Calu3 (cell line): ENCODE results near the gene MYT1. TPM values are rescaled to one million over a fixed set of nuclear protein-coding genes. Genes with fewer than 3 reads are reported as not detected.

Experiments
- BruUV-seq: library from RNA; stranded (reverse); fragments of 400-500 nt; replicated peaks from 2 replicates; lab custom pipeline; 2021; lab: Mats Ljungman, UMichigan
- CTCF ChIA-PET: fragments of 300-600 bp; sonication (Branson Sonifier 250); formaldehyde crosslinking; loops from one replicate; lab custom pipeline; 2022; ENCODE audit warnings: antibody characterized with exemption; lab: Charles Lee
- DNase-seq: peaks from one replicate; pipeline ENCODE4 v3.0.0; 2022
- H3K27ac Mint-ChIP-seq: one replicate; pipeline ENCODE4 v1.8.0; 2022; ENCODE audit warnings: mixed read lengths; ENCODE audit not compliant: unreplicated experiment
- H3K27me3 Mint-ChIP-seq: one replicate; pipeline ENCODE4 v1.8.0; 2022; ENCODE audit warnings: mixed read lengths; ENCODE audit not compliant: unreplicated experiment
- H3K36me3 Mint-ChIP-seq: one replicate; pipeline ENCODE4 v1.8.0; 2022; ENCODE audit warnings: mild to moderate bottlenecking, moderate library complexity, mixed read lengths; ENCODE audit not compliant: insufficient read depth, unreplicated experiment
- H3K4me1 Mint-ChIP-seq: one replicate; pipeline ENCODE4 v1.8.0; 2022; ENCODE audit warnings: mild to moderate bottlenecking, low read depth, mixed read lengths; ENCODE audit not compliant: unreplicated experiment
- H3K4me3 Mint-ChIP-seq: one replicate; pipeline ENCODE4 v1.8.0; 2022; ENCODE audit warnings: mild to moderate bottlenecking, low read depth, moderate library complexity, mixed read lengths; ENCODE audit not compliant: unreplicated experiment
- H3K9me3 Mint-ChIP-seq: one replicate; pipeline ENCODE4 v1.8.0; 2022; ENCODE audit warnings: low read depth, mixed read lengths; ENCODE audit not compliant: unreplicated experiment
- CTCF ChIP-seq: fragments of 200-600 bp; IDR thresholded peaks from one replicate; pipeline ENCODE4 v1.8.0; 2022; ENCODE audit warnings: antibody characterized with exemption; ENCODE audit not compliant: unreplicated experiment
- intact Hi-C: fragments of 100-400 bp; cut with micrococcal nuclease; formaldehyde crosslinking; loops from one replicate; pipeline ENCODE4 v1.10.0; 2022; ENCODE audit not compliant: unreplicated experiment
- total RNA-seq: library from RNA; stranded (reverse); gene quantifications from 2 replicates; pipeline ENCODE4 v1.2.3, GENCODE V29; 2022

The MYT1 gene
- total RNA-seq, 1 experiment from 2014 or later: 0.45 TPM

GRCh38 chr20:64264091-64264490 is 99.8 kb downstream of the MYT1 start:
- Mint-ChIP-seq H3K4me1 (no peaks in the 10 kb centered on the region), H3K36me3 (no peaks in the 10 kb centered on the region), H3K4me3 (no peak overlapping the region), H3K27ac (no peak overlapping the region), H3K27me3 (no peaks in the 10 kb centered on the region), H3K9me3 (peaks cover under 1% of the 10 kb centered on the region)
- TF ChIP-seq CTCF: no peak
- CTCF ChIA-PET: no interaction called here
- intact Hi-C loops: no loop called here
- no TSS peak for BruUV-seq
- no peak for DNase-seq

GRCh38 chr20:64265201-64265600 is 100.9 kb downstream of the MYT1 start:
- DNase-seq: no peak
- no TSS peak for BruUV-seq
- no peak for TF ChIP-seq CTCF
- intact Hi-C loops: no loop called here
- H3K4me1 Mint-ChIP-seq: no peaks in the 10 kb centered on the region
- H3K9me3 Mint-ChIP-seq: peaks cover 7% of the 10 kb centered on the region
- no peak overlapping the region for H3K27ac Mint-ChIP-seq
- CTCF ChIA-PET: no interaction called here
- peaks cover 8% of the 10 kb centered on the region for H3K36me3 Mint-ChIP-seq
- no peak overlapping the region for H3K4me3 Mint-ChIP-seq
- no peaks in the 10 kb centered on the region for H3K27me3 Mint-ChIP-seq

- no peaks in the 10 kb centered on the region for H3K27me3 Mint-ChIP-seq
- H3K9me3 Mint-ChIP-seq: peaks cover 10% of the 10 kb centered on the region
- TF ChIP-seq CTCF: no peak
- CTCF ChIA-PET: no interaction called here
- no peak overlapping the region for H3K27ac Mint-ChIP-seq
- no peak overlapping the region for H3K4me3 Mint-ChIP-seq
- H3K4me1 Mint-ChIP-seq: no peaks in the 10 kb centered on the region
- no peak for DNase-seq
- no TSS peak for BruUV-seq
- peaks cover 8% of the 10 kb centered on the region for H3K36me3 Mint-ChIP-seq
- intact Hi-C loops: no loop called here
These were observed 102.7 kb downstream of the MYT1 start for GRCh38 chr20:64266988-64267387.

GRCh38 chr20:64268174-64268573 is 103.9 kb downstream of the MYT1 start:
- H3K9me3 Mint-ChIP-seq: peaks cover 10% of the 10 kb centered on the region
- BruUV-seq: no TSS peak
- intact Hi-C loops: no loop called here
- DNase-seq: no peak
- no peaks in the 10 kb centered on the region for H3K4me1 Mint-ChIP-seq
- H3K36me3 Mint-ChIP-seq: peaks cover 8% of the 10 kb centered on the region
- H3K27ac Mint-ChIP-seq: no peak overlapping the region
- TF ChIP-seq CTCF: no peak
- no peak overlapping the region for H3K4me3 Mint-ChIP-seq
- H3K27me3 Mint-ChIP-seq: no peaks in the 10 kb centered on the region
- CTCF ChIA-PET: no interaction called here
